Endometrial microvascular endothelial cells (primary cell): ENCODE data around the gene FXYD4. TPM values are rescaled to one million over a fixed set of nuclear protein-coding genes. Genes with fewer than 3 reads are reported as not detected.

Experiments used
- in situ Hi-C: cut with HindIII; loops from 2 replicates; pipeline ENCODE4 v1.10.0; 2017; ENCODE audit warnings: low sequenced_read_pairs, low pct_unique_long_range_greater_than_20kb; ENCODE audit errors: inconsistent ontology term
- total RNA-seq: library from RNA; depleted of rRNA; stranded (reverse); fragments of >200 nt; gene quantifications from one replicate; pipeline ENCODE4 v1.2.3, GENCODE V29; 2015; ENCODE audit errors: inconsistent ontology term

Gene FXYD4
- total RNA-seq, 1 donor from 2014 or later: not detected

DNA sequence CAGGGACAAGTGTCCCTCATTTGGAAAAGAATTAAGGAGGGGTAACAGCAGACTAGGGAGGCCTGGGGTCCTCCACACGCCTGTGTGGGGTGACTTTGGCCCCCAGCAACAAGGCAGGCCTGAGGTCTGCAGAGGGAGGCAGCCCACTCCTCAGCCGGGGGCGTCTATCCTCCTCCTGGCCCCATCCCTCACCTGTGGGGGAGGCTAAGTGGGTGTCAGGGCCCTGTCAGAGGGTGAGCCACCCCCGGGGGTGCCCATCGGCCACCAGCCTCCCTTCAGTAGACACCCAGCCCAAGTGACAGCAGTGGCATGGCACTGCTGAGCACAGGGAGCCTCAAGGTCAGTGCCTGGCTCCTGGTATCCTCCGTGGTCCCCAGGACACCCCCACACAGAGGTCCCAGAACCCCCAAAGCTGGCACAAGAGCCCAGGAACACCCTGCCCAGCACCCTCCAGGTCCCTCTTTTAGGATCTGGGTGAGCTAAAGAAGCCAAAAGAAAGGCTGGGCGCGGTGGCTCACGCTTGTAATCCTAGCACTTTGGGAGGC is 693 bp upstream of the FXYD4 start:
- in situ Hi-C loops: no loop called here

GRCh38 chr10:43372765-43373361 is 1.4 kb downstream of the FXYD4 start:
- in situ Hi-C loops: no loop called here

GRCh38 chr10:43373461-43373860 is 2.0 kb downstream of the FXYD4 start:
- in situ Hi-C loops: no loop called here

- in situ Hi-C loops: no loop called here
Measured at GRCh38 chr10:43374194-43374593, 2.8 kb downstream of the FXYD4 start.

DNA sequence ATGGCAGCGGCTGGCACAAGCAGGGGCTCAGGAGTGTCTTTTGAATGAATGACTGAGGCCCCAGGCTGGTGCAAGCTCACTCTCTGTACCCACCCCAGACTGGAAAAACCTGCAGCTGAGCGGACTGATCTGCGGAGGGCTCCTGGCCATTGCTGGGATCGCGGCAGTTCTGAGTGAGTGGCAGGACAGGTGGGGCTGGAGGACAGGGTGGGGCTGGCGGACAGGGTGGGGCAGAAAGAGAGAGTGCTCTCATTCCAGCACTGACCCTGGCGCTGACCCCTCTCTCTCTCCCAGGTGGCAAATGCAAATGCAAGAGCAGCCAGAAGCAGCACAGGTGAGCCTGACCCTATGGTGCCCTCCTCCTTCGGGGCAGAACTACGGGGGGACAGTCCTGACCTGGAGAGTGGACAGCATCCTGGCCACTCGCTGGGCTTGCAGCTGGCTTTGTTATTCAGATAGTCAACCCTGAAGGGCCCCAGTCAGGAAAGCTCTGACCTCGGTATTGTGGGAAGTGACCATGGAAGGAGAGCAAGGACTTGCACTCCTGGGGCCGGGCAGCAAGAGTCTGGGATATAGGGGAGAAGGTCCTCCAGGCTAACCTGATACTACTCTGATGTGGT is 4.1 kb downstream of the FXYD4 start:
- in situ Hi-C loops: no loop called here

DNA sequence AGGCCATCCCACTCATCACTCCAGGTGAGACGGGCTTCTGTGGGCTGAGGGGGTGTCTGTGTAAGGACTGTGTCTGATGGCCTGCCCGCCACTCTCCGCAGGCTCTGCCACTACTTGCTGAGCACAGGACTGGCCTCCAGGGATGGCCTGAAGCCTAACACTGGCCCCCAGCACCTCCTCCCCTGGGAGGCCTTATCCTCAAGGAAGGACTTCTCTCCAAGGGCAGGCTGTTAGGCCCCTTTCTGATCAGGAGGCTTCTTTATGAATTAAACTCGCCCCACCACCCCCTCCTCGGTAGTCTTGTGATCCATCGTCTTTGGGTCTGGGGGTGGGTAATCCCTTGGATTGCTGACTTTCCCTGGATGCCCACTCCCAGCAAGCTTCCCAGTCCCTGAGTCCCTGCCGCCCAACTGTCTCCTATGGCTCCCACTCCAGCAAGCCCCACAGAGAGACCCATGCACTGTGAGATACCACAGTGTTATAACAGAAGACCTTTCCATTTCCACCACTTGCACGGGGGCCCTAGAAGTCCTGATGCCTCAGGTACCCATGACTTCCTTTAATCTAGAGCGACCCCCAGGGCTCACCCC is 4.7 kb downstream of the FXYD4 start:
- in situ Hi-C loops: no loop called here

DNA sequence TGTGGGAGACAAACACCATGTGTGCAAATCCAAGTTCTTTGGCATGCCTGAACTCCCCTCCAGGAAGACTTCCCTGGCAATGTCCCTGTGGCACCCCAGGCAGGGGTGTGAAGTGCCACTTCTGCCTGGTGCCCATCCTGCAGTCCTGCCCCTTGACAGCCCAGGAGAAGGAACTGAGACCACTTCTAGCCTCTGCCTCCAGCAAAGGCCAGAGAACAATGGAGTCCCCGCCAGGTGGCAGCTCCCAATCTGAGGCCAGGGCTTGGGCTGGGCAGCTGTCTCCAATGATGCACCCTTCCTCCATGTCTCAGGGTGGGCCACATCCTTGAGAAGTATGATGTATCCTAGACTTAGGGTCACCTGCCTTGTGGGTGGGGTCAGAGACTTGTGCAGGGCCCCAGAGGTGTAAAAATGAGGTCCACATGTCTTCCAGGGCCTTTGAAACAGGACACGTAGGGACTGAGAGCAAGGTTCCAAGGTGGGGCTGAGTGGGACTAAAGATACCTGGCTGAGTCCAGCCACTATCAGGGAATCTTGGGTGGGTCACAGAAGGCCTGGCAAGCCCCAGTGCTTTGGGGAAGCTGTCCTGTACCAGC is 5.5 kb downstream of the FXYD4 start:
- in situ Hi-C loops: no loop called here

- in situ Hi-C loops: no loop called here
Measured at GRCh38 chr10:43377424-43377883, 6.0 kb downstream of the FXYD4 start.

GRCh38 chr10:43380610-43381222 is 9.3 kb downstream of the FXYD4 start:
- in situ Hi-C loops: no loop called here

DNA sequence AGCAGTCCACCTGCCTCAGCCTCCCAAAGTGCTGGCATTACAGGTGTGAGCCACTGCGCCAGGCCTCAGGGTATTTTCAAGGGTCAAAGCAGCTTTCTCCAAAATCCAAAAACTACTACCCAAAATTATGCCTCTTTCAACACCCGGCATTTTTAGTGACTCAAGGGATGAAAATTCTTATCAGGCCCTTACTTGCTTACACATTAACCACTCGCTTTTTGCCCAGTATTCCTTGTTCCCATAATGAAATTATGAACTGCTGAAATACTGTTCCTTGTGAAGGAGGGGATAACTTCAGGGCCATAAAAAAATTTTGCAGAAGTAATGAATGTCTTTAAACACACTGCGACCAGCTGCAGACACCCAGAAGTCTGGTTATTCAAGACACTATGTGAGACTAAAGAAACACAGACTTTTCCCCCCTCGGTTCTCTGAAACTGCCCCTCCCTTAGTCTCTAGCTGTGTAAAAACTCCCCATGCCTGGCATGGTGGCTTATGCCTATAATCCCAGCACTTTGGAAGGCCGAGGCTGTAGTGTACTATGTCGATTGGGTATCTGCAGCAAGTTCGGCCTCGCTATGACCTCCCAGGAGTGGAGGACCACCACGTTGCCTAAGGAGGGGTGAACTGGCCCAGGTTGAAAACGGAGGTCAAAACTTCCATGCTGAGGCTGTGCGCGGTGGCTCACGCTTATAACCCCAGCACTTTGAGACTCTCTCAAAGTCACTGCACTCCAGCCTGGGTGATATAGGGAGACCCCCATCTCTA is 12.0 kb downstream of the FXYD4 start:
- in situ Hi-C loops: no loop called here

DNA sequence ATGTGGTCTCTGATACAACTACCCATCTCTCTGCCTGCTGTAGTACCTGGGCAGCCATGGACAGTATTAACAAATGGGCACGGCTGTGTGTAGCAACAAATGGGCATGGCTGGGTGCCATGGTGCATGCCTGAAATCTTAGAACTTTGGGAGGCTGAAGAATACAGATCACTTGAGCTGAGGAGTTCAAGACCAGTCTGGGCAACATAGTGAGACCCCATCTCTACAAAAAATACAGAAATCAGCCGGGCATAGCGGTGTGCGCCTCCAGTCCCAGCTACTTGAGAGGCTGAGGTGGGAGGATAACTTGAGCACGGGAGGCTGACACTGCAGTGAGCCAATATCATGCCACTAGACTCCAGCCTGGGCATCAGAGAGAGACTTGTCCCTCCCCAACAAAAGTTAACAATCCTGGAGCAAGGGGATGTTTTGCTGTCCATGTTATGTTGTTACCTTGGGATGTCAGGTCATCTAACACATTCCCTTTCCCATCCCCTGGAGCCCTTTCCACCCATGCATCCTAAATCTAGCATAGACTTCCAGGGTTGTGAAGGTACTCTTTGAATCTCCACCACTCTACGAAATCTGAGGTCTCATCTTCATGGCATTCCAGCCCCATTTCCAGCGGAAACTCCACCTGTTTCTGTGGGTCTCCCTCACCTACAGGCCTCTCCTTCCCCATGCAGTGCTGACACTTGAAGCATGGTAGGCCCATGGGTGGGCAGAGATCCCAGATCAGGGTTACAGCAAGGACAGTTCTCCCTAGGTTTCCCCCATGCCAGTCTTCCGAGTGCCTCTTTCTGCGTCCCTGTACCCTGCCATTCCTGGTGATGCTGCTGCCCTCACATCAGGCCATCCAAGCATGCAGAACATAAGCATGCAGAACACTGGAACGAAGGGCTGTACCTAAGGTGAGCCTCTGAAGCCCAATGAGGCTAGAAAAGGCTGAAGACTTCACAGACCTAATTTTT is 13.1 kb downstream of the FXYD4 start:
- in situ Hi-C loops: no loop called here

DNA sequence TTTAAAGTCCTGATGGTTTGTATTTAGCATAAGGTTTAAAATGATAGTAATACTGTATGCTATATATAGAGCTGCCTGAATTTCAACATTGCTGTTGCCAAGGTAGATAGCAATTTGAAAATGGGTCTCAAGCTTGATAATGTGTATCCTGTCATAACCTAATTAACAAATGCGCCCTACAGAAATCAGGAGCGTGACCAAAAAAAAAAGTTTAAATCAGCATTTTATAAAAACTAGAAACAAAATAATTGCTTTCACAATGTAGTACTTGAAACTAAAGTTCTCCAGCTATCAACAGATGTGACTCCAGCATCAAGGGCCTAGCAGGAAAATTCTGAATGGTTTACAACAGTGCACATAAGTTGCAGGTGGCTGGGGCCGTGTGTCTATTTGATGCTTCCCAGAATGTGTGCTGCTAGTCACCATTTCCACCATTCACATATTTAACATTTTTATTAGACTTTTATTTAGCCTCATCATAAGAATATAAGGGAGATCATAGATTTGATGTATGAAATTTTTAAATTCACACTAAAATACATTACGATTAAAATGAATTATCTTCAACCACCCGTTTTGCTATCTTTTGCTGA is 14.1 kb downstream of the FXYD4 start:
- in situ Hi-C loops: no loop called here

GRCh38 chr10:43386549-43386948 is 15.1 kb downstream of the FXYD4 start:
- in situ Hi-C loops: no loop called here

DNA sequence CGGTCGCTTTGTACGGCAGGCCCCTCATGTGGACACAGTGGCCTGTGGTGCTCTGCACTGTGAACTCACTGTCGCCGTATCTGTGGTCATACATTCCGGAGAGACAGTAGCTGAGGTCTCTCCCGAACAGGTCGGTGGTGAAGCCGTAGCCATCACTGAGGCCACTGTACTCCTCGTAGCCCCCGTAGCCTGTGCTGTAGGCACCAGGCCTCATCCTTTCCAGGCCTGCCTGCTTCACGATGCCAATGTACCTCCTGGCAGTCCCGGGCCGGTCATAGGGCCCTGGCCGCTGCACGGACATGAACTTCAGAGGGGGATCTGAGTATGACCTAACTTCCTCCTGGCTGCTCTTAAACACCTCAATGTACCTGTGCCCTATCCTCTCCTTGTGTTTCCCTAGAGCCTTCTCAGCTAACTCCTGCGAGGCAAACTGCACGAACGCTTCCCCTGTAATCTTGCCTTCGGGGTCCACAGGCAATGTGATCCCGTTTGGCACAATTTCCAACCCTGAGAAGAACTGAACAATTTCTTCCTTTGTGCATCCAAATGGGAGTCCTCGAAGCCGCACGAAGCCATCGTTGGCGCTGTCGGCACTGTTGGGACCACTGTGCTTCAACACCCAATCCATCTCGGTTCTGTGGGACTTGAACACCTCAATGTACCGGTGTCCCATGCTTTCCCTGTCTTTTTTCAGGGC is 15.7 kb downstream of the FXYD4 start:
- in situ Hi-C loops: no loop called here

GRCh38 chr10:43387678-43388032 is 16.2 kb downstream of the FXYD4 start:
- in situ Hi-C loops: no loop called here

- in situ Hi-C loops: no loop called here
Measured at GRCh38 chr10:43389867-43390266, 18.4 kb downstream of the FXYD4 start.

DNA sequence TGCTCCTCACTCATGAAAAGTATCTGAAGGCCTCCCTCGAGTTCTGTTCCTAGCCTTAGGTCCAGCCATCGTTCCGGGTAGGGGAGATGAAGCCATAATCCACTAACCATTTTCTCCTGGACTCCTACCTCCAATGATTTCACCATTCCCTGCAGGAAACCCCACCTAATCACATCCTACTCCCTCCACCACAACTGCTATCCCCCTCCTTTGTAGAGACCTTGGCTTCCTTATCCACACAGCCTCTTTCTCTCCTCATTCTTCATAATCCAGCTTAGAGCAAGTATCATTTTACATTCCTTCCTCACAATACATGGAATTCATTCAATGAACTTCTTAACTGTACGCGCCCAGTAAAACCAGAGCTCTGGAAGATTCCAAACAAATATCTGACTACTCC is 18.9 kb downstream of the FXYD4 start:
- in situ Hi-C loops: no loop called here
